ENCODE data around the gene ADAMTS17. TPM values are rescaled to one million over a fixed set of nuclear protein-coding genes. Genes with fewer than 3 reads are reported as not detected.
"Not testable (repeated sequence)": the region's sequence is repeated elsewhere in the genome, so short reads cannot be mapped to it uniquely, and the experiment has no call there.

ADAMTS17 gene
- total RNA-seq, 1 donor from 2014 or later, result 2.3 TPM

DNA sequence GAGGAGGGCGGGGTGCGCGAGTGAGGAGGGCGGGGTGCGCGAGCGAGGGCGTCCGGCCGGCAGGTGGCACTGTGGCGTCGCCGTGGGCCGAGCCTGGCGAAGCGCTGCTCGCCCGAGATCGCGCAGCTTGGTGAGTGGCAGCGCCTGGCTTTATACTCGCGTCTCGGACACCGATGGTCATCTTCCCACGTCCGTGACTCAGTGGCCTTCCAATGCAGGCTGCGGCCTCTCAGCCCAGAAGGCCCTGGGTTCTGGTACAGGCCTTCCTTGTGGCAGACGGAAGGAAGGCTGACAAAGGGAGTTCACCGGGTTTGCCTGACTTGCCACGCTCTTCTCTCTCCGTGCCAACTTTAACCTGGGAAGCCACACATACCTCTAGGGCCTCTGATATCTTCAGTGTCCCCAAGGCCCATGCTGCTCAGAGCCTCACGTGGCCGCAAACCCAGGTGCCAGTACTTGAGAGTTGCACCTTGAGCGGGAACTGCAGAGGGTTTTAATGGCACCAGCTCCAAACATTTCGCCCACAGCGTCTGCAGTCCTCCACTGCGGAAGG is 413.3 kb downstream of the ADAMTS17 start:
- Histone ChIP-seq H3K27me3 (ENCODE audit: control insufficient read depth, insufficient read depth, low read length) (no peaks in the 10 kb centered on the region), H3K36me3 (ENCODE audit: control insufficient read depth, insufficient read depth, low read length) (no peaks in the 10 kb centered on the region), H3K4me3 (ENCODE audit: low read depth, low read length) (peak overlapping the region; percentile 49)
- DNase-seq (ENCODE audit: low read depth), result no peak
- TF ChIP-seq, protein P1, sequence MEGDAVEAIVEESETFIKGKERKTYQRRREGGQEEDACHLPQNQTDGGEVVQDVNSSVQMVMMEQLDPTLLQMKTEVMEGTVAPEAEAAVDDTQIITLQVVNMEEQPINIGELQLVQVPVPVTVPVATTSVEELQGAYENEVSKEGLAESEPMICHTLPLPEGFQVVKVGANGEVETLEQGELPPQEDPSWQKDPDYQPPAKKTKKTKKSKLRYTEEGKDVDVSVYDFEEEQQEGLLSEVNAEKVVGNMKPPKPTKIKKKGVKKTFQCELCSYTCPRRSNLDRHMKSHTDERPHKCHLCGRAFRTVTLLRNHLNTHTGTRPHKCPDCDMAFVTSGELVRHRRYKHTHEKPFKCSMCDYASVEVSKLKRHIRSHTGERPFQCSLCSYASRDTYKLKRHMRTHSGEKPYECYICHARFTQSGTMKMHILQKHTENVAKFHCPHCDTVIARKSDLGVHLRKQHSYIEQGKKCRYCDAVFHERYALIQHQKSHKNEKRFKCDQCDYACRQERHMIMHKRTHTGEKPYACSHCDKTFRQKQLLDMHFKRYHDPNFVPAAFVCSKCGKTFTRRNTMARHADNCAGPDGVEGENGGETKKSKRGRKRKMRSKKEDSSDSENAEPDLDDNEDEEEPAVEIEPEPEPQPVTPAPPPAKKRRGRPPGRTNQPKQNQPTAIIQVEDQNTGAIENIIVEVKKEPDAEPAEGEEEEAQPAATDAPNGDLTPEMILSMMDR (IDR thresholded peaks at IDR 0.05; ENCODE audit: insufficient read depth, low read length, poor library complexity, severe bottlenecking), result peak; percentile 23

DNA sequence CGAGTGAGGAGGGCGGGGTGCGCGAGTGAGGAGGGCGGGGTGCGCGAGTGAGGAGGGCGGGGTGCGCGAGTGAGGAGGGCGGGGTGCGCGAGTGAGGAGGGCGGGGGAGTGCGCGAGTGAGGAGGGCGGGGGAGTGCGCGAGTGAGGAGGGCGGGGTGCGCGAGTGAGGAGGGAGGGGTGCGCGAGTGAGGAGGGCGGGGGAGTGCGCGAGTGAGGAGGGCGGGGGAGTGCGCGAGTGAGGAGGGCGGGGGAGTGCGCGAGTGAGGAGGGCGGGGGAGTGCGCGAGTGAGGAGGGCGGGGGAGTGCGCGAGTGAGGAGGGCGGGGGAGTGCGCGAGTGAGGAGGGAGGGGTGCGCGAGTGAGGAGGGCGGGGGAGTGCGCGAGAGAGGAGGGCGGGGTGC is 415.2 kb downstream of the ADAMTS17 start:
- H3K36me3 ChIP-seq (ENCODE audit: control insufficient read depth, insufficient read depth, low read length); H3K27me3 ChIP-seq (ENCODE audit: control insufficient read depth, insufficient read depth, low read length); H3K4me3 ChIP-seq (ENCODE audit: low read depth, low read length); DNase-seq (ENCODE audit: low read depth): not testable (repeated sequence)

DNA sequence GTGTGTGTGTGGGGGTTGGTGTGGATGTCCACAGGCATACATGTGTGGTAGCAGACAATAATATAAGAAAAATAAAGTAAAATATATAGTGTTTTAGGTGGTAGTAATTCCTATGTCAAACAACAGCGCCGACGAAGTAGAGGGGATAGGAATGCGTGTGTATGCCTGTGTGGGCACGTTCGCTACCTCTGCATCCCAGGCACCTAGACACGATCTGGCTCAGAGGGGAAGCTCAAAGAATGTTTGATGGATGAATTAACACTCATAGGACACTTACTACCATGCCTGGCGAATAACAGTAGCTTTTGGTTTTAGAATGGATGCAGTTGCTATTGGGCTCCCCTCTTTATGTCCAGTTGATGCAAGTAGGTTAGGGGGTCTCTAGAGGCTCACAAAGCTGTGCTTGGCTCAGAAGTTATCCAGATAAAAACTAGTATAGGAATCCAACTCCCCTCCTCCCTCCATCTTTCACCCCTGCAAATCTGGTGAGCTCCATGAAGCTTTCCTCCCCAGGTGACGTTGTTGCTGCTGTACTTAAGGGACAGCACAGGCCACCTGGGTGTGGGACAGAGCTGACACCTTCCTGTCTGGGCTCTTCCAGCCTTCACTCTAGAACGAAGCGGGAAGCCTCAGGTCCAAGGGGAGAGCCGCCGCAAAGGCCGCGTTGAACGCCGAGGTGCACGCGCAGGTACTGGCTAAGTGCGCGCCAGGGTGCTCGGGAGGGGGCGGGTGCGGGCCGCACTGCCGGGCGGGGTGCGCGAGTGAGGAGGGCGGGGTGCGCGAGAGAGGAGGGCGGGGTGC is 415.9 kb downstream of the ADAMTS17 start:
- Histone ChIP-seq H3K4me3 (ENCODE audit: low read depth, low read length) (peak overlapping the region; percentile 4), H3K36me3 (ENCODE audit: control insufficient read depth, insufficient read depth, low read length) (no peaks in the 10 kb centered on the region), H3K27me3 (ENCODE audit: control insufficient read depth, insufficient read depth, low read length) (no peaks in the 10 kb centered on the region)
- TF ChIP-seq, protein P1 (IDR thresholded peaks at IDR 0.05; ENCODE audit: insufficient read depth, low read length, poor library complexity, severe bottlenecking), result no peak
- DNase-seq (ENCODE audit: low read depth), result no peak

DNA sequence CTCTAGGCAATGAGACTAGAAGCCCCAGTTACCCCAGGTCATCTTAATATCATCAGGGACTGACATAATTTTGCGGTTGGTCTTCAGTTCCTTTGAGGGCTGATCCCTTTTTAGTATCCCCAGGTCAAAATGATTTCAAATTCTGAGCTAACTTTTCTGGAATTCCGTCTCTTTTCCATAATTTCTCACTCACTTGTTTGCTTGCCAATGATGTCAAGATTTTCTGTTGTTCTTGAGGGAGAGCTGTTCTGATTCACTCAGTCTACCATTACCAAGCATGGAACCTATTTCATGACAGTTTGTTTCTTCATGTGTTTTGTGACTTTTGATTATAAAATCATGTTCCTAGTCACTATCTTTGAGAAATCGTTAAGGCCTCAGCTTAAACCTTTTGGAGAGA is 418.1 kb downstream of the ADAMTS17 start:
- H3K27me3 ChIP-seq (ENCODE audit: control insufficient read depth, insufficient read depth, low read length), result peaks cover 7% of the 10 kb centered on the region
- no peak overlapping the region for H3K4me3 ChIP-seq (ENCODE audit: low read depth, low read length)
- DNase-seq (ENCODE audit: low read depth), result no peak
- TF ChIP-seq, protein P1 (IDR thresholded peaks at IDR 0.05; ENCODE audit: insufficient read depth, low read length, poor library complexity, severe bottlenecking), result no peak
- no peaks in the 10 kb centered on the region for H3K36me3 ChIP-seq (ENCODE audit: control insufficient read depth, insufficient read depth, low read length)

Other genes starting within 250 kb of the ADAMTS17 start
- gene CERS3, start 187.0 kb upstream of the ADAMTS17 start, total RNA-seq, result not detected in 2 replicates